A673 (cell line): Measurements from ENCODE around the gene HECW1. TPM values are rescaled to one million over a fixed set of nuclear protein-coding genes. Genes with fewer than 3 reads are reported as not detected.

Experiments
- BruUV-seq: library from RNA; stranded (reverse); fragments of 400-500 nt; replicated peaks from 2 replicates; lab custom pipeline; 2021; lab: Mats Ljungman, UMichigan
- CTCF ChIA-PET: fragments of 300-600 bp; sonication (Branson Sonifier 250); formaldehyde crosslinking; loops from one replicate; lab custom pipeline; 2022; ENCODE audit warnings: antibody characterized with exemption; lab: Charles Lee
- POLR2A ChIA-PET: fragments of 300-600 bp; sonication (Branson Sonifier 250); formaldehyde crosslinking; loops from one replicate; lab custom pipeline; 2022; ENCODE audit warnings: antibody characterized with exemption; ENCODE audit not compliant: low non-redundant PET; lab: Charles Lee
- DNase-seq: peaks from one replicate; pipeline ENCODE4 v3.0.0-alpha.2; 2015; ENCODE audit warnings: low spot score
- H3K27ac ChIP-seq: fragments of 200-600 bp; sonication (generic); 2 replicates; pipeline ENCODE4 v1.5.1; 2016; ENCODE audit warnings: mixed run types, low read depth, mild to moderate bottlenecking, mixed read lengths, antibody characterized with exemption, low read length; ENCODE audit not compliant: poor library complexity, severe bottlenecking
- H3K27me3 ChIP-seq: fragments of 200-600 bp; sonication (generic); replicated peaks from 2 replicates; pipeline ENCODE4 v1.6.1; 2017; ENCODE audit warnings: mixed run types, low read depth, mild to moderate bottlenecking, mixed read lengths, antibody characterized with exemption, low read length; ENCODE audit not compliant: insufficient read depth, poor library complexity
- H3K36me3 ChIP-seq: fragments of 200-600 bp; sonication (generic); 2 replicates; pipeline ENCODE4 v1.6.1; 2016; ENCODE audit warnings: mixed run types, mild to moderate bottlenecking, mixed read lengths, antibody characterized with exemption, low read length; ENCODE audit not compliant: insufficient read depth, poor library complexity, severe bottlenecking
- H3K4me1 ChIP-seq: fragments of 200-600 bp; sonication (generic); 2 replicates; pipeline ENCODE4 v1.6.1; 2017; ENCODE audit warnings: mixed run types, mild to moderate bottlenecking, mixed read lengths, antibody characterized with exemption, low read length; ENCODE audit not compliant: insufficient read depth, poor library complexity, severe bottlenecking
- H3K4me3 ChIP-seq: fragments of 200-600 bp; sonication (generic); 2 replicates; pipeline ENCODE4 v1.5.1; 2016; ENCODE audit warnings: low read depth, mixed run types, mild to moderate bottlenecking, mixed read lengths, low read length; ENCODE audit not compliant: poor library complexity, severe bottlenecking
- H3K9me3 ChIP-seq: fragments of 200-600 bp; sonication (generic); 2 replicates; pipeline ENCODE4 v1.6.1; 2016; ENCODE audit warnings: mixed run types, low read depth, mild to moderate bottlenecking, mixed read lengths, antibody characterized with exemption, low read length; ENCODE audit not compliant: poor library complexity, severe bottlenecking
- CTCF ChIP-seq: fragments of 300-800, 200-600 bp; sonication (generic); conservative IDR thresholded peaks from 2 replicates; pipeline ENCODE4 v1.5.1; 2017; ENCODE audit warnings: low read depth, mild to moderate bottlenecking, antibody characterized with exemption, low read length, moderate library complexity, mixed read lengths
- EZH2 ChIP-seq: fragments of 200-600 bp; sonication (generic); IDR thresholded peaks from 2 replicates; pipeline ENCODE4 v1.6.1; 2017; ENCODE audit warnings: borderline replicate concordance, low read depth, mild to moderate bottlenecking, mixed read lengths, antibody characterized with exemption, low read length; ENCODE audit not compliant: poor library complexity, severe bottlenecking
- intact Hi-C: fragments of 100-400 bp; cut with micrococcal nuclease; formaldehyde crosslinking; loops from one replicate; pipeline ENCODE4 v1.10.0; 2022; ENCODE audit not compliant: unreplicated experiment
- total RNA-seq: library from RNA; stranded (reverse); gene quantifications from 2 replicates; pipeline ENCODE4 v1.2.3, GENCODE V29; 2021

HECW1 gene
- total RNA-seq, 1 experiment from 2014 or later, result 0.39 TPM

GRCh38 chr7:43291789-43292188, 179.3 kb downstream of the HECW1 start:
- no peaks in the 10 kb centered on the region for H3K27me3 ChIP-seq
- no peak overlapping the region for H3K4me3 ChIP-seq
- no peak for DNase-seq
- no TSS peak for BruUV-seq
- no peaks in the 10 kb centered on the region for H3K36me3 ChIP-seq
- no peaks in the 10 kb centered on the region for H3K9me3 ChIP-seq
- TF ChIP-seq CTCF (no peak), EZH2 (no peak)
- H3K4me1 ChIP-seq, result no peaks in the 10 kb centered on the region
- CTCF ChIA-PET, result no interaction called here
- no peak overlapping the region for H3K27ac ChIP-seq
- intact Hi-C loops, result no loop called here
- POLR2A ChIA-PET, result no interaction called here

- CTCF ChIA-PET, result no interaction called here
These were observed 179.9 kb downstream of the HECW1 start for GRCh38 chr7:43292384-43292783.

GRCh38 chr7:43294080-43294630, 181.7 kb downstream of the HECW1 start:
- no peaks in the 10 kb centered on the region for H3K4me1 ChIP-seq
- peak; percentile 52 for DNase-seq
- ChIA-PET POLR2A (no interaction called here), CTCF (no interaction called here)
- no peak overlapping the region for H3K4me3 ChIP-seq
- no peak overlapping the region for H3K27ac ChIP-seq
- H3K36me3 ChIP-seq, result no peaks in the 10 kb centered on the region
- no peaks in the 10 kb centered on the region for H3K9me3 ChIP-seq
- no peaks in the 10 kb centered on the region for H3K27me3 ChIP-seq
- no TSS peak for BruUV-seq
- TF ChIP-seq EZH2 (no peak), CTCF (no peak)
- intact Hi-C loops, result no loop called here

More at GRCh38 chr7:43292384-43292783, 179.9 kb downstream of the HECW1 start:
- BruUV-seq, result no TSS peak
- no peaks in the 10 kb centered on the region for H3K4me1 ChIP-seq
- POLR2A ChIA-PET, result no interaction called here
- no peaks in the 10 kb centered on the region for H3K36me3 ChIP-seq
- no peak for DNase-seq
- no peak overlapping the region for H3K4me3 ChIP-seq
- intact Hi-C loops, result no loop called here
- H3K9me3 ChIP-seq, result no peaks in the 10 kb centered on the region
- no peaks in the 10 kb centered on the region for H3K27me3 ChIP-seq
- TF ChIP-seq EZH2 (no peak), CTCF (no peak)
- H3K27ac ChIP-seq, result no peak overlapping the region
